ENCODE data around the gene OR8D4.

DNA sequence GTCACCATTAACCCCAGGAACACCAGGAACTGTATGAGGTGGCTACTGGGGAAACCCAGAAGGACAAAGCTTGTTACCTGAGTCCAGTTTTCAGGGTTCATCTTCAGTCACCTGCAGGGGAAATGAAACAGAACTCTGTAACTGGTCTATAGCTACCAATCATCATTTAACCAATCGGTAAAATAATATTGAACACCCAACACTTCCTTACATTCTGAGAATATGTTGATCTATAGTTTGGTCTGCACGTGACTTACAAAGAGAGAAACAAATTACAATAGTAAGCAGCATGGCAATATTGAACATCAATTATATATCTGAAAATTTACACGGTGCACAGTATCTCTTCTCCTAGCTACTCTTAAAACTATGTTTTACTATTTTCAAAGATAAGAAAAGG, 41.8 kb downstream of the OR8D4 start, which contains the start of gene OR6T1:
- TF ChIP-seq CTCF (IDR thresholded peaks at IDR 0.05) (no peak), POLR2A (IDR thresholded peaks at IDR 0.05) (no peak)

Data from body of pancreas (tissue), 4 donors.